GM23338 (cell line): ENCODE data around the gene KIF2C.

Source experiments
- CREB1 ChIP-seq: fragments of 250-450 bp; sonication (Bioruptor Pico); IDR thresholded peaks from 2 replicates; pipeline ENCODE4 v1.5.0; 2020; ENCODE audit warnings: low read depth, mild to moderate bottlenecking, moderate library complexity
- EZH2 ChIP-seq: fragments of 200-600 bp; sonication (generic); IDR thresholded peaks from one replicate; pipeline ENCODE4 v1.8.0; 2017; ENCODE audit warnings: antibody characterized with exemption, mild to moderate bottlenecking, low read depth; ENCODE audit not compliant: unreplicated experiment
- EZH2phosphoT487 ChIP-seq: fragments of 200-600 bp; sonication (generic); IDR thresholded peaks from one replicate; pipeline ENCODE4 v1.8.1; 2018; ENCODE audit warnings: antibody characterized with exemption; ENCODE audit not compliant: unreplicated experiment
- NANOG ChIP-seq: IDR thresholded peaks from 2 replicates; pipeline ENCODE4 v1.6.1; 2016; ENCODE audit warnings: antibody characterized with exemption, borderline replicate concordance
- POLR2AphosphoS5 ChIP-seq: IDR thresholded peaks from 2 replicates; pipeline ENCODE4 v1.6.1; 2016; ENCODE audit warnings: antibody characterized with exemption, low read depth
- STAT1 ChIP-seq: IDR thresholded peaks from one replicate; pipeline ENCODE4 v1.6.1; 2016; ENCODE audit warnings: antibody characterized with exemption; ENCODE audit not compliant: unreplicated experiment
- ZNF331 ChIP-seq: fragments of 250-450 bp; sonication (Bioruptor Pico); IDR thresholded peaks from 2 replicates; pipeline ENCODE4 v1.5.0; 2020; ENCODE audit warnings: low read depth, mild to moderate bottlenecking, moderate library complexity
- TF ChIP-seq, protein P1 (sequence below), 2 experiments: fragments of 200-600 bp in 1 of 2; sonication (generic) in 1 of 2; conservative IDR thresholded peaks; 2 replicates each; pipeline versions ENCODE4 v1.5.1 to v1.6.1; 2016 to 2017; ENCODE audit warnings: antibody characterized with exemption in 2 of 2, low read depth in 2 of 2, mild to moderate bottlenecking in 2 of 2, moderate library complexity in 1 of 2
- TF ChIP-seq, protein P2 (sequence below): IDR thresholded peaks from one replicate; pipeline ENCODE4 v1.6.1; 2018; ENCODE audit warnings: antibody characterized with exemption; ENCODE audit not compliant: unreplicated experiment
- TF ChIP-seq, protein P3 (sequence below): fragments of 250-450 bp; sonication (Bioruptor Pico); IDR thresholded peaks from 2 replicates; pipeline ENCODE4 v1.5.0; 2020; ENCODE audit warnings: mild to moderate bottlenecking, moderate library complexity
- TF ChIP-seq, protein P4 (sequence below): IDR thresholded peaks from 2 replicates; pipeline ENCODE4 v1.6.1; 2016; ENCODE audit warnings: antibody characterized with exemption

DNA sequence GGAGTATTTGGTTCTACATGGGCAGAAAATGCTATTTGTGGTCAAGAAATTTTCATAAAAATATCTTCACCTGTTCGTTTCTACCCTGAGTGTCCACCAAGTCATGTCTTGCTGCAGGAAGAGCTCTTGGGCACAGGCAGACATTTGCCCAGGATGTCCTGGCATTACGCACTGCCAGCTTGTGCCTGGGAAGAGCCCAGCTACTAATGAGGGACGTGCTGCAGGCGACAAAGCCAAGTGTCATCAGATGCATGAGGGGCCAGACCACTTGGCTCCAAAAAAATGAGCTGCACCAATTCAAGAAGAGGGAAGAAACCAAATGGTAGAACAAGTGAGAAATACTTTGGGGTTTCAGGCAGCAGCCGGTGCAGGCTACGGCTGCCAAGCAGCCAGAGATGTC is 21.5 kb upstream of the KIF2C start:
- no peak for TF ChIP-seq POLR2AphosphoS5
- TF ChIP-seq, protein P1, sequence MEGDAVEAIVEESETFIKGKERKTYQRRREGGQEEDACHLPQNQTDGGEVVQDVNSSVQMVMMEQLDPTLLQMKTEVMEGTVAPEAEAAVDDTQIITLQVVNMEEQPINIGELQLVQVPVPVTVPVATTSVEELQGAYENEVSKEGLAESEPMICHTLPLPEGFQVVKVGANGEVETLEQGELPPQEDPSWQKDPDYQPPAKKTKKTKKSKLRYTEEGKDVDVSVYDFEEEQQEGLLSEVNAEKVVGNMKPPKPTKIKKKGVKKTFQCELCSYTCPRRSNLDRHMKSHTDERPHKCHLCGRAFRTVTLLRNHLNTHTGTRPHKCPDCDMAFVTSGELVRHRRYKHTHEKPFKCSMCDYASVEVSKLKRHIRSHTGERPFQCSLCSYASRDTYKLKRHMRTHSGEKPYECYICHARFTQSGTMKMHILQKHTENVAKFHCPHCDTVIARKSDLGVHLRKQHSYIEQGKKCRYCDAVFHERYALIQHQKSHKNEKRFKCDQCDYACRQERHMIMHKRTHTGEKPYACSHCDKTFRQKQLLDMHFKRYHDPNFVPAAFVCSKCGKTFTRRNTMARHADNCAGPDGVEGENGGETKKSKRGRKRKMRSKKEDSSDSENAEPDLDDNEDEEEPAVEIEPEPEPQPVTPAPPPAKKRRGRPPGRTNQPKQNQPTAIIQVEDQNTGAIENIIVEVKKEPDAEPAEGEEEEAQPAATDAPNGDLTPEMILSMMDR (conservative IDR thresholded peaks at IDR 0.05; ENCODE audit: low read depth in 2 of 2) = no peak
- TF ChIP-seq EZH2 = no peak
- TF ChIP-seq EZH2phosphoT487 = no peak
- TF ChIP-seq ZNF331 = no peak
- TF ChIP-seq, protein P2, sequence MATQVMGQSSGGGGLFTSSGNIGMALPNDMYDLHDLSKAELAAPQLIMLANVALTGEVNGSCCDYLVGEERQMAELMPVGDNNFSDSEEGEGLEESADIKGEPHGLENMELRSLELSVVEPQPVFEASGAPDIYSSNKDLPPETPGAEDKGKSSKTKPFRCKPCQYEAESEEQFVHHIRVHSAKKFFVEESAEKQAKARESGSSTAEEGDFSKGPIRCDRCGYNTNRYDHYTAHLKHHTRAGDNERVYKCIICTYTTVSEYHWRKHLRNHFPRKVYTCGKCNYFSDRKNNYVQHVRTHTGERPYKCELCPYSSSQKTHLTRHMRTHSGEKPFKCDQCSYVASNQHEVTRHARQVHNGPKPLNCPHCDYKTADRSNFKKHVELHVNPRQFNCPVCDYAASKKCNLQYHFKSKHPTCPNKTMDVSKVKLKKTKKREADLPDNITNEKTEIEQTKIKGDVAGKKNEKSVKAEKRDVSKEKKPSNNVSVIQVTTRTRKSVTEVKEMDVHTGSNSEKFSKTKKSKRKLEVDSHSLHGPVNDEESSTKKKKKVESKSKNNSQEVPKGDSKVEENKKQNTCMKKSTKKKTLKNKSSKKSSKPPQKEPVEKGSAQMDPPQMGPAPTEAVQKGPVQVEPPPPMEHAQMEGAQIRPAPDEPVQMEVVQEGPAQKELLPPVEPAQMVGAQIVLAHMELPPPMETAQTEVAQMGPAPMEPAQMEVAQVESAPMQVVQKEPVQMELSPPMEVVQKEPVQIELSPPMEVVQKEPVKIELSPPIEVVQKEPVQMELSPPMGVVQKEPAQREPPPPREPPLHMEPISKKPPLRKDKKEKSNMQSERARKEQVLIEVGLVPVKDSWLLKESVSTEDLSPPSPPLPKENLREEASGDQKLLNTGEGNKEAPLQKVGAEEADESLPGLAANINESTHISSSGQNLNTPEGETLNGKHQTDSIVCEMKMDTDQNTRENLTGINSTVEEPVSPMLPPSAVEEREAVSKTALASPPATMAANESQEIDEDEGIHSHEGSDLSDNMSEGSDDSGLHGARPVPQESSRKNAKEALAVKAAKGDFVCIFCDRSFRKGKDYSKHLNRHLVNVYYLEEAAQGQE = no peak
- TF ChIP-seq STAT1 = no peak
- no peak for TF ChIP-seq NANOG
- no peak for TF ChIP-seq CREB1 (CRISPR knock-in tag)
- TF ChIP-seq, protein P3, sequence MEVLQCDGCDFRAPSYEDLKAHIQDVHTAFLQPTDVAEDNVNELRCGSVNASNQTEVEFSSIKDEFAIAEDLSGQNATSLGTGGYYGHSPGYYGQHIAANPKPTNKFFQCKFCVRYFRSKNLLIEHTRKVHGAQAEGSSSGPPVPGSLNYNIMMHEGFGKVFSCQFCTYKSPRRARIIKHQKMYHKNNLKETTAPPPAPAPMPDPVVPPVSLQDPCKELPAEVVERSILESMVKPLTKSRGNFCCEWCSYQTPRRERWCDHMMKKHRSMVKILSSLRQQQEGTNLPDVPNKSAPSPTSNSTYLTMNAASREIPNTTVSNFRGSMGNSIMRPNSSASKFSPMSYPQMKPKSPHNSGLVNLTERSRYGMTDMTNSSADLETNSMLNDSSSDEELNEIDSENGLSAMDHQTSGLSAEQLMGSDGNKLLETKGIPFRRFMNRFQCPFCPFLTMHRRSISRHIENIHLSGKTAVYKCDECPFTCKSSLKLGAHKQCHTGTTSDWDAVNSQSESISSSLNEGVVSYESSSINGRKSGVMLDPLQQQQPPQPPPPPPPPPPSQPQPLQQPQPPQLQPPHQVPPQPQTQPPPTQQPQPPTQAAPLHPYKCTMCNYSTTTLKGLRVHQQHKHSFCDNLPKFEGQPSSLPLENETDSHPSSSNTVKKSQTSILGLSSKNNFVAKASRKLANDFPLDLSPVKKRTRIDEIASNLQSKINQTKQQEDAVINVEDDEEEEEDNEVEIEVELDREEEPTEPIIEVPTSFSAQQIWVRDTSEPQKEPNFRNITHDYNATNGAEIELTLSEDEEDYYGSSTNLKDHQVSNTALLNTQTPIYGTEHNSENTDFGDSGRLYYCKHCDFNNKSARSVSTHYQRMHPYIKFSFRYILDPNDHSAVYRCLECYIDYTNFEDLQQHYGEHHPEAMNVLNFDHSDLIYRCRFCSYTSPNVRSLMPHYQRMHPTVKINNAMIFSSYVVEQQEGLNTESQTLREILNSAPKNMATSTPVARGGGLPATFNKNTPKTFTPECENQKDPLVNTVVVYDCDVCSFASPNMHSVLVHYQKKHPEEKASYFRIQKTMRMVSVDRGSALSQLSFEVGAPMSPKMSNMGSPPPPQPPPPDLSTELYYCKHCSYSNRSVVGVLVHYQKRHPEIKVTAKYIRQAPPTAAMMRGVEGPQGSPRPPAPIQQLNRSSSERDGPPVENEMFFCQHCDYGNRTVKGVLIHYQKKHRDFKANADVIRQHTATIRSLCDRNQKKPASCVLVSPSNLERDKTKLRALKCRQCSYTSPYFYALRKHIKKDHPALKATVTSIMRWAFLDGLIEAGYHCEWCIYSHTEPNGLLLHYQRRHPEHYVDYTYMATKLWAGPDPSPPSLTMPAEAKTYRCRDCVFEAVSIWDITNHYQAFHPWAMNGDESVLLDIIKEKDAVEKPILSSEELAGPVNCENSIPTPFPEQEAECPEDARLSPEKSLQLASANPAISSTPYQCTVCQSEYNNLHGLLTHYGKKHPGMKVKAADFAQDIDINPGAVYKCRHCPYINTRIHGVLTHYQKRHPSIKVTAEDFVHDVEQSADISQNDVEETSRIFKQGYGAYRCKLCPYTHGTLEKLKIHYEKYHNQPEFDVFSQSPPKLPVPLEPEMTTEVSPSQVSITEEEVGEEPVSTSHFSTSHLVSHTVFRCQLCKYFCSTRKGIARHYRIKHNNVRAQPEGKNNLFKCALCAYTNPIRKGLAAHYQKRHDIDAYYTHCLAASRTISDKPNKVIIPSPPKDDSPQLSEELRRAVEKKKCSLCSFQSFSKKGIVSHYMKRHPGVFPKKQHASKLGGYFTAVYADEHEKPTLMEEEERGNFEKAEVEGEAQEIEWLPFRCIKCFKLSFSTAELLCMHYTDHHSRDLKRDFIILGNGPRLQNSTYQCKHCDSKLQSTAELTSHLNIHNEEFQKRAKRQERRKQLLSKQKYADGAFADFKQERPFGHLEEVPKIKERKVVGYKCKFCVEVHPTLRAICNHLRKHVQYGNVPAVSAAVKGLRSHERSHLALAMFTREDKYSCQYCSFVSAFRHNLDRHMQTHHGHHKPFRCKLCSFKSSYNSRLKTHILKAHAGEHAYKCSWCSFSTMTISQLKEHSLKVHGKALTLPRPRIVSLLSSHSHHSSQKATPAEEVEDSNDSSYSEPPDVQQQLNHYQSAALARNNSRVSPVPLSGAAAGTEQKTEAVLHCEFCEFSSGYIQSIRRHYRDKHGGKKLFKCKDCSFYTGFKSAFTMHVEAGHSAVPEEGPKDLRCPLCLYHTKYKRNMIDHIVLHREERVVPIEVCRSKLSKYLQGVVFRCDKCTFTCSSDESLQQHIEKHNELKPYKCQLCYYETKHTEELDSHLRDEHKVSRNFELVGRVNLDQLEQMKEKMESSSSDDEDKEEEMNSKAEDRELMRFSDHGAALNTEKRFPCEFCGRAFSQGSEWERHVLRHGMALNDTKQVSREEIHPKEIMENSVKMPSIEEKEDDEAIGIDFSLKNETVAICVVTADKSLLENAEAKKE = no peak
- TF ChIP-seq, protein P4, sequence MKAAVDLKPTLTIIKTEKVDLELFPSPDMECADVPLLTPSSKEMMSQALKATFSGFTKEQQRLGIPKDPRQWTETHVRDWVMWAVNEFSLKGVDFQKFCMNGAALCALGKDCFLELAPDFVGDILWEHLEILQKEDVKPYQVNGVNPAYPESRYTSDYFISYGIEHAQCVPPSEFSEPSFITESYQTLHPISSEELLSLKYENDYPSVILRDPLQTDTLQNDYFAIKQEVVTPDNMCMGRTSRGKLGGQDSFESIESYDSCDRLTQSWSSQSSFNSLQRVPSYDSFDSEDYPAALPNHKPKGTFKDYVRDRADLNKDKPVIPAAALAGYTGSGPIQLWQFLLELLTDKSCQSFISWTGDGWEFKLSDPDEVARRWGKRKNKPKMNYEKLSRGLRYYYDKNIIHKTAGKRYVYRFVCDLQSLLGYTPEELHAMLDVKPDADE = no peak
